SU-DHL-6 (cell line): Measurements from ENCODE around the gene SCAMP2.

Source experiments
- EZH2phosphoT487 ChIP-seq: fragments of 200-600 bp; sonication (generic), shearing (Covaris generic); conservative IDR thresholded peaks from 2 replicates; pipeline ENCODE4 v1.6.1; 2018; ENCODE audit warnings: mild to moderate bottlenecking, antibody characterized with exemption, low read length, moderate library complexity, mixed read lengths
- TF ChIP-seq, protein P1 (sequence below): fragments of 200-600 bp; sonication (generic); IDR thresholded peaks from one replicate; pipeline ENCODE4 v1.5.1; 2017; ENCODE audit warnings: antibody characterized with exemption, mild to moderate bottlenecking, low read length, moderate library complexity; ENCODE audit not compliant: insufficient read depth, poor library complexity, severe bottlenecking

GRCh38 chr15:74815121-74815934 is 57.8 kb downstream of the SCAMP2 start:
- TF ChIP-seq, protein P1, sequence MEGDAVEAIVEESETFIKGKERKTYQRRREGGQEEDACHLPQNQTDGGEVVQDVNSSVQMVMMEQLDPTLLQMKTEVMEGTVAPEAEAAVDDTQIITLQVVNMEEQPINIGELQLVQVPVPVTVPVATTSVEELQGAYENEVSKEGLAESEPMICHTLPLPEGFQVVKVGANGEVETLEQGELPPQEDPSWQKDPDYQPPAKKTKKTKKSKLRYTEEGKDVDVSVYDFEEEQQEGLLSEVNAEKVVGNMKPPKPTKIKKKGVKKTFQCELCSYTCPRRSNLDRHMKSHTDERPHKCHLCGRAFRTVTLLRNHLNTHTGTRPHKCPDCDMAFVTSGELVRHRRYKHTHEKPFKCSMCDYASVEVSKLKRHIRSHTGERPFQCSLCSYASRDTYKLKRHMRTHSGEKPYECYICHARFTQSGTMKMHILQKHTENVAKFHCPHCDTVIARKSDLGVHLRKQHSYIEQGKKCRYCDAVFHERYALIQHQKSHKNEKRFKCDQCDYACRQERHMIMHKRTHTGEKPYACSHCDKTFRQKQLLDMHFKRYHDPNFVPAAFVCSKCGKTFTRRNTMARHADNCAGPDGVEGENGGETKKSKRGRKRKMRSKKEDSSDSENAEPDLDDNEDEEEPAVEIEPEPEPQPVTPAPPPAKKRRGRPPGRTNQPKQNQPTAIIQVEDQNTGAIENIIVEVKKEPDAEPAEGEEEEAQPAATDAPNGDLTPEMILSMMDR = no peak
- no peak for TF ChIP-seq EZH2phosphoT487
